IPS-NIHi7 (cell line): ENCODE results near the gene HAPLN1.
"Not testable (repeated sequence)": the region's sequence is repeated elsewhere in the genome, so short reads cannot be mapped to it uniquely, and the experiment has no call there.

Experiments used
- DNase-seq: peaks from one replicate; pipeline ENCODE4 v3.0.0; 2012; ENCODE audit warnings: mixed read lengths; ENCODE audit errors: extremely low spot score

The HAPLN1 gene

GRCh38 chr5:83720836-83721537 is at the start of gene HAPLN1:
HAPLN1 (minus strand) TSS chr5:83720855; CDS start chr5:83673523, 47,332 bp downstream.
- peak; percentile 41 for DNase-seq

DNA sequence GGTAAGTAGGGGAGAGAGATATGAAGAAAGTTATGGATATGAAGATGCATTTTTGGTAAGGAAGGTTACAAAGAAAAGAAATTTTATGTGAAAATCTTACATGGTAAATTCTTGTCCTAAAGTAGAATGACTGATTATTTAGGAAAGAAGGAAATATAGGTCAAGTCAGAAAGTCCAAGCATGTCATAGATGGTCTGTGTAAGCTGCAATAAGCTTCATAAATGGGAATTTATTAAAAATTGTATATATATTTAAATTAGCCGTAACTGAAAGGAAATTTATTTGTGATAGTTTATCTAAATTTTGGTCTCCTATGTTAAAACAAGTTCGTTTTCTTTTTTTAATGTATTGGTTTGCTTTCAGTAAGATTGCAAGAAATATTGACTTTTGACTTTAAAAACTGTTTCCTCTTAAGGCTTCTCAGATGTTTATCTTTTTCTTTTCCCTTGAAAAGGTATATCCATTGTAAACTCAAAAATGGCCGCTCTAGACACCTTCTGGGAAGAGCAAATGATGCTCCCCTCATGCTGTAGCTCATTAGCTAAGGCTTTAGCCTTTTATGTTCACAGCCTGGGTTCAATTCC is 46.8 kb upstream of the HAPLN1 start:
- no peak for DNase-seq

DNA sequence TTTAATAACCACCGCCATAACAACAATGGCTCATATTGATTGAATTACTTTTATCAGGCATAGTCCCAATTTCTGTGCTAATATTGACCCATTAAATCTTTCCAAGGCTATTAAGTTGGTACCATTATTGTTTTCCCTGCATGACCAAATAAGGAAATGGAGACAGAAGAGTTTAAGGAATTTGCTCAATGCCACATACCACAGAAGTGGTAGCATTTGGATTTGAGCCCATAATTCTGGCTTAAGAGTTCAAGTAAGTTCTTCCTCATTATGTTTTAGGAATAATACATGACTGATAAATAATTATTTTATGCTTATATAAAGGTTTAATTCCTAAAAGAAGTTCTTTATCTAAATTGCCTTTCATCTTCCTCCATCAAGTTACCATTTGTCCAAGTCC is 43.4 kb upstream of the HAPLN1 start:
- DNase-seq = no peak

DNA sequence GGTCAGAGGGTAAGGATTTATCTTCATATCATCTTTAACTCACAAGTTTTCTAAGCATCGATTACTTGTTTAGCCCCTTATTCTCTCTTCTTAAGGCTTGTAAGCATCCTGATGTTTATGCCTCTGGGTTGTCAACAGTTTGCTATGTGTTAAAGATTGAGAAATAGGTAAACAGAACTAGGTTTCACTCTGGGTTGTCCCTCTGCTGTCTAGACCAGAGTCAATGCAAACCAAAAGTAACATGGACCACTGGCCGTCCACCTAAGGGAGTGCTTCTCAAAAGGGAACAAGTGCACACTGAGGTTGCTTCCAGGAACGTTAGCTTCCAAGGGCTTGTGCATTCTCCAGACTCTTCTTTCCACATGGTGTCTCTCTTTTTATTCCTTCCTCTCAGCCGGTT is 39.9 kb upstream of the HAPLN1 start:
- no peak for DNase-seq

GRCh38 chr5:83752700-83753099 is 32.0 kb upstream of the HAPLN1 start:
- no peak for DNase-seq

DNA sequence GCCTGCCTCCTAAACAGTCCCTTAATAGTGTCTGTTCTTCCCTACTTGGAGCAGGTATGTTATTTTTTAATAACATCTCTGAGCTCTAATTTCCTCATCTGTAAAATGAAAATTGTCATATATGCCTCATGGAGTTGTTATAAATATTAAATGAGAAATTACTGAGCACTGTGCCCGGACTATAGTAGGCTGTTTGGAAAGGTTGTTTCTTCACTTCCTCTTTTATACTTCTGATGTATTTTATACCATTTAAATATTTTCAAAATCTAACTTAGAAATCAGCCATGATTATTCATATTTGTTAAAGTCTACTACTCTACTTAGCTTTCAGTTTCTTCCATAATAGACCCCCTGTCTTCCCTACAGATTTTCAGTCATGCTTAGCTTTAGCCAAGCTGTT is 30.5 kb upstream of the HAPLN1 start:
- DNase-seq = no peak

DNA sequence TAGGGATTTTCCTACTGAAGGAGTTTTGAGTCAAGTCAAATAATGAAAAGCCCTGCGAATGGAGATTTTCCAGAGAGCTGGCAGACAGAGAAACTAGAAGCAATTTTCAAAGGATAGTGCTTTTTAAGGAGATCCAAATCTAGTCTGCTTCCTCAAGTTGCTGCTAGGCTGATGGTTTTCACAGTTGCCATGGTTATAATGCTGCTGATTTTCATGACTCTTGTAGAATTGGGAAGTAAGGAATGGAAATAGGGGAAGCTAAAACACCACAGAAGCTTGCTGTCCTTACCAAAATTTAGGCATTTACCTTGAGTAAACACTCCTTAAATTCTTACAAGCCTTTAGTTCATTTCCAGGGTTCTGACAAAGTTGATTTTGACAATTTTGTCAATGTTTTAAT is 30.1 kb upstream of the HAPLN1 start:
- no peak for DNase-seq

DNA sequence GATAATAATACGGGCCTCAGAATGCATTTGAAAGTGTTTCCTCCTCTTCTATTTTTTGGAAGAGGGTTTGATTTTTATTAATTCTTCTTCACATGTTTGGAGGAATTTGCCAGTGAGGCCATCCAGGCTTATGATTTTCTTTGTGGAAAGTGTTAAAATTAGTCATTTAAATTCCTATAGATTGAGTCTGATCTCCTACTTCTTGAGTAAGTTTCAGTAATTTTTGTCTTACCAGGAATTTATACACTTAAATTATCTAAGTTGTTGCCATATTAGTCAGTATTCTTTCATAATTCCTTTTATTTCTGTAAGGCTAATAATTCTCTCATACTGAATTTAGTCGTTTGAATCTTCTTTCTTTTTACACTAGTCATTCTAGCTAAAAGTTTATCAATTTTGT is 25.2 kb upstream of the HAPLN1 start:
- no peak for DNase-seq

GRCh38 chr5:83744821-83745220 is 24.2 kb upstream of the HAPLN1 start:
- no peak for DNase-seq

- no peak for DNase-seq
These were observed 21.4 kb upstream of the HAPLN1 start for GRCh38 chr5:83742089-83742488.

DNA sequence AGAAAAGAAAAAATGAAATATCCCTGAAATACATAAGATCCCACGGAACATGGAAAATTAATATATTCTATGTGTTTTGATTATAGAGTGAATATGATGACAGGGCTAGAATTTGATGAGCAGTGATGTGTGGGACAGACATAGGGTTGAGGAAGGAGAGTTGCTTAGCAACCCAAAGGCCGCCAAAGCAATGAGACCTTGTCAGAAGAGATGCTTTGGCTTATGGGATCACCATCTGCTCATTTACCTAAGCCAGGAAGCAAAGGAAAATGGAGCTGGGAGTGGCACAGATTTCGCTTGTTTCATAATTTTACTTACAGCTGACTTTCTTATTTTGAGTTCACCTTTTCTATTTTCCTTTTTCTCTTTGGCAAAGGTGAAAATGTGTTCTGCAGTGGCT is 20.9 kb upstream of the HAPLN1 start:
- no peak for DNase-seq

DNA sequence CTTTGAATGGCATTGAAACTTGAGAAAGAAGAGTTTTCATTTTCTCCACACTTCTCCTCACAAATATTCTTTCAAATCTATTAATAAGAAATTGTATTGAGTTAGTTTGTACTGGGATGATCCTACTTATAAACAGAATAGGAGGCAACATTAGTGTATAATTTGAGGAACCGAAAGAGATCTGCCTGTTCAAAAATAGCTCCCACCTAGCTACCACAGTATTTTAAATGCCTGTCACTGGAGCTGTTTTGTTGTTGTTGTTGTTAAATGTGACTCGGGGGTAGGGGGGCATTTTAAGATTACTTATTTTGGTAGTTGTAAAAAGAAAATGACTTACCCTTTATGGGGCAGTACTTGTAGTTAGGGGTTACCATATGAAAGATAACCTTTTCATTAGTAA is 20.1 kb upstream of the HAPLN1 start:
- no peak for DNase-seq

DNA sequence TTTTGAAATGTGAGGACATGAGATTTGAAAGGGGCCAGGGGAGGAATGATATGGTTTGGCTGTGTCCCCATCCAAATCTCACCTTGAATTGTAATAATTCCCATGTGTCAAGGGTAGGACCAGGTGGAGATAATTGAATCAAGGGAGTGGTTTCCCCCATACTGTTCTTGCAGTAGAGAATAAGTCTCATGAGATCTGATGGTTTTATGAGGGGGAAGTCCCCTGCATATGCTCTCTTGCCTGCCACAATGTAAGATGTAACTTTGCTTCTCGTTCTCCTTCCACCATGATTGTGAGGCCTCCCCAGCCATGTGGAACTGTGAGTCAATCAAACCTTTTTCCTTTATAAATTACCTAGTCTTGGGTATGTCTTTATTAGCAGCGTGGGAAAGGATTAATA is 15.5 kb upstream of the HAPLN1 start:
- not testable (repeated sequence) for DNase-seq

- not testable (repeated sequence) for DNase-seq
These were observed 14.4 kb upstream of the HAPLN1 start for GRCh38 chr5:83735058-83735457.

DNA sequence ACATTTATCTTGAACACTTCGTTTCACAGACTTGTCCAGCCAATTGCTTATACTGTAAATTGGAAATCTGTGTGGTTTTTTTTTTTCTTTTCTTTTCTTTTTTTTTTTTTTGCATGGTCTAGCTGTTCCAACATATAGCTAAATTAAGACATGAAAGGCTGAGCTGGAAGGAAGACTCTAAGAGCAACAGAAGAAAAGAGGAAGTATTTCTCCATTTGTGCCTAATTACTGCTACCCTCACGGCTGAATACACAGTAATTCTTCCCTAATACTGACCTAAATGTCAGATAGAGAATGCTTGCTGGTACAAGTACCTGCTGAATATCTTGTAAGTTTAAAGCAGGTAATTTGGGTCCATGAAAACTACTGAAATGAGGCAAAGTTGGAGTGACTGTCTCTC is 11.0 kb upstream of the HAPLN1 start:
- DNase-seq = no peak

DNA sequence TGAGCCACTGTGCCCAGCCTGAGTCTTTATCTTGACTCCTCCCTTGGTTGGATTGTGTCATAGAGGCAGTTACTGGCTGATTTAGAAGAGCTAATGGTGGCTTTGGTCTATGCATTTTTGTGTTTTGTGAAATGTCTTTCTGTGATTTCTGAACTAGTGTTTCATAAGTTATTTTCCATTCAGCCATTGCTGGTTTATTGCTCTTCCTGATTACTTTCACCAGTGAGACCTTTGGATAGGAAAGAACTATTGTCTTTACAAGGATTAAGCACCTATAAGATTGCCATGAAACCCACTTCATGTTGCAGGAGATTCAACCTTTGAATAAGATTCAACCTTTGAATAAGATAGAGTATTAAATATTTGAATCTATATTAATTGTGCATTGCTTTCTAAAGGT is 8.7 kb upstream of the HAPLN1 start:
- DNase-seq = no peak

GRCh38 chr5:83726912-83727311 is 6.3 kb upstream of the HAPLN1 start:
- DNase-seq = no peak

DNA sequence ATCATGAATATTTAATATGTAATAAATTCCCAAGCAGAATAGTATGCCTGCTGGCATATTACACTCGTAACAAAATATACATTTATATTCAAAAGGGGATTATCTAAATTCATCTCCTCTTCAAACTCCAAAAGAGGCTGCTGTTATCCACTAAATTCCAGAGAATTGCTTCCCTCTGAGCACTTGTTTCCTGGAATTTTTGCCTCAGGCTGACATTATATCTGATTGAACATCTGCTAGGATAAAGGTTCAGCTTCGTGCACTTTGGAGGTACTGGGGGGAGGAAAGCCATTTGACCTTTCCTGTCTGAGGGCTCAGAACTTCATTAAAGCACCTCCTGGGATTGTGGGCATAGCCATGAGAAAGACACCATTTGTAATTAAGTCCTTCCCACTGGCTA is 4.3 kb upstream of the HAPLN1 start:
- no peak for DNase-seq

GRCh38 chr5:83724001-83724400 is 3.3 kb upstream of the HAPLN1 start:
- no peak for DNase-seq

DNA sequence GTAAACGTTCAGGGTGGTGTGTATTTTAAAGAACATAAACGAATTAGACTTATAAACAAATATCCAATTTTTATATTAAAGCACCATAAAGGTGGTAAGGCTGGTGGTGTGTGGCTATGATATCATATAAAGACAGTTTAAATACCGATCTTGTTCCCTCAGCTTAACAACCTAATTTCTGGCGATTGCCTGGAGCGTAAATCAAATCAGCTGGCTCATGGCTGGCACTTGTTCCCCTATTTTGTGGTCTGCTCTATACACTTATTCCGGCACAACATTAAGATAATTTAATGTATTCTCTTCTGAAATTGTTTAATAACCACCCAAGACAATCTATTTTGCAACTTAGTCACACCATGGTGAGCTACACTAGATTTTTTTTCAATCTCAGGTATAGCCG is 2.4 kb upstream of the HAPLN1 start:
- no peak for DNase-seq

GRCh38 chr5:83721953-83722901 is 1.6 kb upstream of the HAPLN1 start:
- DNase-seq = peak; percentile 72

DNA sequence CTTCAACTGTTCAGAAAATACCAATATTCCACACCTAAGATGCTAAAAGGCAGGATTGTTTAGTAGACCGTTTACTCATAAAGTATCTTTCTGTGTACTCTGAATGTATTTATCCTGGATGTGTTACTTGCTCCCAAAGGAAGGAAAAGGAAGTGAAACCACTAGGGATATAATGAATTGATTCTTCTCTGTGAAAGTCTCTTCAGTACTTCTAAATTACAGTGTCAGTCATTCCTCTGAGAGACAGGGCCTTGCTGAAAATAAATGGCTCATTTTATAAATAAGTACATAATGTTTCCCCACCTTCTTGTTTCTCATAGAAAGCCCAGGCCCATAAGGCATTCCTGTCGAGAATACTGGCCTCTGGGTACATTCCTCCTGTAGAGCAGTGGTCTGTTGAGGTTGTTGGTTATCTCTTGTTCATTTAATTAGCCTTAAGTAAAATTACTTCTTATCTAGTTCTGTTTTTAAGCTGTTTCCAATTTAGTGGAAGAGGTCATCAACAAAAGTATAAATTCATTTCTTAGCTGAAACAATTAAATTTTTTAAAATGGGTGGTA is 1.6 kb downstream of the HAPLN1 start:
- DNase-seq = no peak
